IPS-18a (cell line): ENCODE measurements around the gene HCFC1R1.

ENCODE experiments used
- H3K27ac ChIP-seq: one replicate; pipeline ENCODE4 v1.5.1; 2013; ENCODE audit warnings: low read length
- H3K27me3 ChIP-seq: one replicate; pipeline ENCODE4 v1.6.1; 2013; ENCODE audit warnings: mild to moderate bottlenecking, low read length; ENCODE audit not compliant: control insufficient read depth, insufficient read depth
- H3K36me3 ChIP-seq: one replicate; pipeline ENCODE4 v1.6.1; 2013; ENCODE audit warnings: low read depth, low read length; ENCODE audit not compliant: control insufficient read depth
- H3K4me1 ChIP-seq: one replicate; pipeline ENCODE4 v1.6.1; 2013; ENCODE audit warnings: low read depth, low read length; ENCODE audit not compliant: control insufficient read depth
- H3K4me3 ChIP-seq: one replicate; pipeline ENCODE4 v1.5.1; 2013; ENCODE audit warnings: low read length
- H3K9ac ChIP-seq: one replicate; pipeline ENCODE4 v1.6.1; 2013; ENCODE audit warnings: mild to moderate bottlenecking, low read length, moderate library complexity
- H3K9me3 ChIP-seq: one replicate; pipeline ENCODE4 v1.6.1; 2013; ENCODE audit warnings: low read depth, low read length; ENCODE audit not compliant: control insufficient read depth

HCFC1R1 gene

DNA sequence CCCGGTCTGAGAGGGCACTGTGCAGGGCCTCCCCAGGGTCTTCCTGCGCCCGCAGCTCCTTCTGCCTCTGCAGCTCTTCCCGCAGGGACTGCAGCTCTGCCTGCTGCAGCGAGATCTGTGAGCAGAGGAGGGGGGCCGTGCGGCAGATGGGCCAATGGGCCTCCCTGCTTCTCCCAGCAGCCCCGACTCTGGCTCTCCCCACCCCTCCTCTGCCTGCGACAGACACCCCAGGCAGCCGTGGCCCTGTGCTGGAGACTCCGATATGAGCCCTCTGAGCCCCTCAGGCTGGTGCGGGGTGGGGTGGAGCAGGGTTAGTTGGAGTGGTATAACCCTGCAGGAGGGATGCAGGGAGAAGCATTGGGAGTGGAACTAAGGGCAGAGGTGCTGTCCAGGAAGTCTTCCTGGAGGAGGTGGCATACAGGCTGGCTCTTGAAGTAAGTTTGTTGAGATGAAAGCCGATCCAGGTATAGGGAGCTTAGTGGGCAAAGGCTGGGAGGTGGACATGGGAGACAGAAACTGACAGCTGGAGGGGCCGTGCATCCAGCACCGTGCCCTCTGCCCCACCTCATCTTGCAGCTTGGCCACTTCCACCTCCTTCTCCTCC is 5.1 kb upstream of the HCFC1R1 start:
- no peaks in the 10 kb centered on the region for H3K27me3 ChIP-seq
- H3K36me3 ChIP-seq = peaks cover 18% of the 10 kb centered on the region
- H3K27ac ChIP-seq = no peak overlapping the region
- H3K9ac ChIP-seq = no peak overlapping the region
- no peaks in the 10 kb centered on the region for H3K9me3 ChIP-seq
- no peak overlapping the region for H3K4me3 ChIP-seq
- peaks cover 3% of the 10 kb centered on the region for H3K4me1 ChIP-seq

- Histone ChIP-seq H3K9me3 (no peaks in the 10 kb centered on the region), H3K36me3 (peaks cover 18% of the 10 kb centered on the region), H3K4me1 (peaks cover 4% of the 10 kb centered on the region), H3K27me3 (no peaks in the 10 kb centered on the region), H3K4me3 (peak overlapping the region; percentile 25), H3K9ac (no peak overlapping the region), H3K27ac (no peak overlapping the region)
These were observed 4.4 kb upstream of the HCFC1R1 start for GRCh38 chr16:3027983-3028715.

GRCh38 chr16:3027489-3027795 is 3.7 kb upstream of the HCFC1R1 start:
- no peak overlapping the region for H3K4me3 ChIP-seq
- peaks cover 18% of the 10 kb centered on the region for H3K36me3 ChIP-seq
- H3K9ac ChIP-seq = no peak overlapping the region
- H3K27me3 ChIP-seq = no peaks in the 10 kb centered on the region
- H3K27ac ChIP-seq = no peak overlapping the region
- no peaks in the 10 kb centered on the region for H3K9me3 ChIP-seq
- H3K4me1 ChIP-seq = peaks cover 11% of the 10 kb centered on the region

DNA sequence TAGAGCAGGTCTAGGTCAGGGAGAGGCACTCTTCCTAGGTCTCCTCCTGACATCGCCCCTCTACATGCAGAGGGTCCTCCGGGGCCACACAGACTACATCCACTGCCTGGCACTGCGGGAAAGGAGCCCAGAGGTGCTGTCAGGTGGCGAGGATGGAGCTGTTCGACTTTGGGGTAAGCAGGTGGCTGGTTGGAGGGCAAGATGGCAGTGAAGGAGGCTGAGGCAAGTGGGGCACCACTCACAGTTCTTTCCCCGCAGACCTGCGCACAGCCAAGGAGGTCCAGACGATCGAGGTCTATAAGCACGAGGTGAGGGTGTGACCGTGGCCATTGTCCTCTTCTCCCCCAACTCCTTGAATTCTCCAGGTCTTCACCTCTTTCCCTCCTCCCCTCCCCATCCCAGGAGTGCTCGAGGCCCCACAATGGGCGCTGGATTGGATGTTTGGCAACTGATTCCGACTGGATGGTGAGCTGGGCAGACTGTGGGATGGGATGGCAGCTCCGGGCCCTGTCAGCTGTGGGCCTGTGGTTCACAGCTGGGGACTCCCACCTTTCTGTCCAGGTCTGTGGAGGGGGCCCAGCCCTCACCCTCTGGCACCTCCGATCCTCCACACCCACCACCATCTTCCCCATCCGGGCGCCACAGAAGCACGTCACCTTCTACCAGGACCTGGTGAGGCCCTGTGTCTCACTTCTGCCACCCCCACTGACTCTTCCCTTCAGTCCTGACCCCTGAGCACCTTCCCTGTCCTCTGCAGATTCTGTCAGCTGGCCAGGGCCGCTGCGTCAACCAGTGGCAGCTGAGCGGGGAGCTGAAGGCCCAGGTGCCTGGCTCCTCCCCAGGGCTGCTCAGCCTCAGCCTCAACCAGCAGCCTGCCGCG is 3.1 kb upstream of the HCFC1R1 start:
- H3K27ac ChIP-seq = no peak overlapping the region
- H3K9me3 ChIP-seq = no peaks in the 10 kb centered on the region
- H3K27me3 ChIP-seq = no peaks in the 10 kb centered on the region
- H3K4me1 ChIP-seq = peaks cover 17% of the 10 kb centered on the region
- H3K4me3 ChIP-seq = no peak overlapping the region
- peaks cover 22% of the 10 kb centered on the region for H3K36me3 ChIP-seq
- H3K9ac ChIP-seq = no peak overlapping the region

DNA sequence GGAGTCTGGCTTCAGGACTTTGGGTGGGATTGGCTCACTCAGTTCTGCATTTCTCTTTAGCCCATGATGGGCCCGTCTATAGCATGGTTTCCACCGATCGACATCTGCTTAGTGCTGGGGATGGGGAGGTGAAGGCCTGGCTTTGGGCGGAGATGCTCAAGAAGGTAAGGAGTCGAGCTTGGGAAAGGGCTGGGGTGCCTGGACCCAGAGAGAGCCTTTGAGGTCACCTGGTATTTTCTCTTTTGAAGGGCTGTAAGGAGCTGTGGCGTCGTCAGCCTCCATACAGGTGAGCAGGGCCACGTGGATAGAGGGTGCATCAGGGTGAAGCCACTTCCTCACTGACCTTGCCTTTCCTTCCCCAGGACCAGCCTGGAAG is 2.2 kb upstream of the HCFC1R1 start:
- H3K9me3 ChIP-seq = no peaks in the 10 kb centered on the region
- H3K4me3 ChIP-seq = no peak overlapping the region
- no peak overlapping the region for H3K27ac ChIP-seq
- H3K36me3 ChIP-seq = peaks cover 23% of the 10 kb centered on the region
- H3K9ac ChIP-seq = no peak overlapping the region
- H3K4me1 ChIP-seq = peaks cover 17% of the 10 kb centered on the region
- H3K27me3 ChIP-seq = no peaks in the 10 kb centered on the region

GRCh38 chr16:3025032-3026002 is 1.6 kb upstream of the HCFC1R1 start:
- Histone ChIP-seq H3K9ac (no peak overlapping the region), H3K4me1 (peaks cover 17% of the 10 kb centered on the region), H3K36me3 (peaks cover 23% of the 10 kb centered on the region), H3K9me3 (no peaks in the 10 kb centered on the region), H3K27ac (no peak overlapping the region), H3K27me3 (no peaks in the 10 kb centered on the region), H3K4me3 (no peak overlapping the region)

GRCh38 chr16:3023415-3023668 is 400 bp downstream of the HCFC1R1 start:
- Histone ChIP-seq H3K27ac (no peak overlapping the region), H3K4me1 (peaks cover 19% of the 10 kb centered on the region), H3K27me3 (peaks cover 3% of the 10 kb centered on the region), H3K9ac (peak overlapping the region; percentile 88), H3K36me3 (peaks cover 23% of the 10 kb centered on the region), H3K9me3 (no peaks in the 10 kb centered on the region), H3K4me3 (peak overlapping the region; percentile 99)

DNA sequence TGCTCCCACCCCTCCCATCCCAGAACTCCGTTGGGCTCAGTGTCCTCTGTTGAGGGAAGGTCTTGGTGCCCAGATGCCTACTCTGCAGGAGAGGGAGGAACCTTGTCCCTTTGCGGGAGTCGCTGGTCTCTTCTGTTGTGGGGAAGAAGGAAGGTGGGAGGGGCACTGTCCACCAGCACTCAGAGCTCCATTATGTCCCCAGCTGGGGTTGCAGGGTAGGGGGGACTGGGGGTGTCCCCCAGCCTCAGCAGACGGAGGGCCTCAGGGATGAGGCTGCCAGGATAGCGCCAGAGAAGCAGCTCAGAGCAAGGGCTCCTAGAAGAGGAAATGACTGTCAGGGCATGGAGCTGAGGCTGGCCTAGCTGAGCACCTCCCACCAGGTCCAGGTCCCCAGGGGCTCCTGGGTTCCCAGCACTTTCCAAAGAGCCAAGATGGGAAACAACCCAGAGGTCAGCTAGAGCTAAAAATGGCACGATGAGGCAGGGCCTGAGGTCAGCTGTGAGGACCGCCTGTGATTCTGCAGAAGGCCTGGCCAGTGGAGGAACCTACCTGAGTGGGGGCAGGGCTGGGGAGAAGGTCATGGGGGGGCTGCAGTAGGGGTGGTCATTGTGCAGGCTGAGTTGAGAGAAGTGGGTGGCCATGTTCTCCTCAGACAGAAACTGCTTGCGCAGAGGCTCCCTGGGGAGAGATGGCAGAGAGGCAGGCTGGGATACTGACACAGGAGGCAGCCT is 893 bp downstream of the HCFC1R1 start:
- H3K4me1 ChIP-seq = peaks cover 20% of the 10 kb centered on the region
- H3K9ac ChIP-seq = peak overlapping the region; percentile 88
- peak overlapping the region; percentile 48 for H3K27ac ChIP-seq
- peak overlapping the region; percentile 99 for H3K4me3 ChIP-seq
- H3K27me3 ChIP-seq = peaks cover 4% of the 10 kb centered on the region
- H3K9me3 ChIP-seq = no peaks in the 10 kb centered on the region
- peaks cover 23% of the 10 kb centered on the region for H3K36me3 ChIP-seq

GRCh38 chr16:3022208-3022683 is 1.5 kb downstream of the HCFC1R1 start:
- peaks cover 4% of the 10 kb centered on the region for H3K27me3 ChIP-seq
- H3K9ac ChIP-seq = peak overlapping the region; percentile 88
- peak overlapping the region; percentile 99 for H3K4me3 ChIP-seq
- H3K9me3 ChIP-seq = no peaks in the 10 kb centered on the region
- peaks cover 21% of the 10 kb centered on the region for H3K36me3 ChIP-seq
- H3K27ac ChIP-seq = peak overlapping the region; percentile 83
- peaks cover 18% of the 10 kb centered on the region for H3K4me1 ChIP-seq

GRCh38 chr16:3021449-3022207 is 2.1 kb downstream of the HCFC1R1 start:
- peaks cover 15% of the 10 kb centered on the region for H3K36me3 ChIP-seq
- H3K27ac ChIP-seq = peak overlapping the region; percentile 83
- no peaks in the 10 kb centered on the region for H3K9me3 ChIP-seq
- peak overlapping the region; percentile 99 for H3K9ac ChIP-seq
- peak overlapping the region; percentile 99 for H3K4me3 ChIP-seq
- H3K4me1 ChIP-seq = peaks cover 18% of the 10 kb centered on the region
- H3K27me3 ChIP-seq = peaks cover 4% of the 10 kb centered on the region
